SK-N-SH (cell line): Measurements from ENCODE around the gene DPF1. TPM values are rescaled to one million over a fixed set of nuclear protein-coding genes. Genes with fewer than 3 reads are reported as not detected.

Experiments used
- CTCF ChIA-PET: fragments of 300-600, 350-600 bp; formaldehyde crosslinking; extraction: SDS; loops from one replicate; lab custom pipeline; 2021; lab: Yijun Ruan, JAX
- POLR2A ChIA-PET: fragments of 350-600 bp; sonication (Branson Sonifier 250); formaldehyde crosslinking; extraction: SDS; loops from one replicate; lab custom pipeline; 2020; ENCODE audit warnings: antibody characterized with exemption, inconsistent platforms; lab: Yijun Ruan, JAX
- DNase-seq: peaks from one replicate; pipeline ENCODE4 v3.0.0; 2012
- H2AFZ ChIP-seq: fragments of 200-600 bp; sonication (generic); 2 replicates; pipeline ENCODE4 v1.8.1; 2016; ENCODE audit warnings: antibody characterized with exemption, mild to moderate bottlenecking, low read depth
- H3F3A ChIP-seq: fragments of 200-600 bp; sonication (generic); replicated peaks from 2 replicates; pipeline ENCODE3; 2016; ENCODE audit warnings: antibody characterized with exemption, mild to moderate bottlenecking; ENCODE audit not compliant: insufficient read depth
- H3K27ac ChIP-seq, 2 experiments: fragments of 200-500 bp in 1 of 2; fragments of 200-600 bp in 1 of 2; sonication (Bioruptor generic) in 1 of 2; sonication (generic), shearing (Covaris generic) in 1 of 2; 2 replicates each; pipeline versions ENCODE4 v1.5.1 to v1.6.1; 2014 to 2016; ENCODE audit warnings: low read depth in 2 of 2, inconsistent platforms in 1 of 2, low read length in 1 of 2, mild to moderate bottlenecking in 1 of 2, mixed read lengths in 1 of 2
- H3K27me3 ChIP-seq: fragments of 200-600 bp; sonication (generic), shearing (Covaris generic); 2 replicates; pipeline ENCODE4 v1.6.1; 2016; ENCODE audit warnings: mixed run types; ENCODE audit not compliant: insufficient read depth
- H3K36me3 ChIP-seq, 2 experiments: fragments of 200-500 bp in 1 of 2; fragments of 200-600 bp in 1 of 2; sonication (Bioruptor generic) in 1 of 2; sonication (generic) in 1 of 2; replicated peaks in 1 of 2; 2 replicates each; pipeline versions ENCODE3 to v1.5.1; 2014 to 2016; ENCODE audit warnings: low read length in 1 of 2, mild to moderate bottlenecking in 1 of 2; ENCODE audit not compliant: insufficient read depth in 2 of 2, control insufficient read depth in 1 of 2
- H3K4me1 ChIP-seq, 2 experiments: fragments of 200-500 bp in 1 of 2; fragments of 200-600 bp in 1 of 2; sonication (Bioruptor generic) in 1 of 2; sonication (generic), shearing (Covaris generic) in 1 of 2; 2 replicates each; pipeline versions ENCODE4 v1.5.1 to v1.6.1; 2014 to 2016; ENCODE audit warnings: low read depth in 1 of 2, low read length in 1 of 2, mixed run types in 1 of 2; ENCODE audit not compliant: insufficient read depth in 2 of 2, control insufficient read depth in 1 of 2
- H3K4me2 ChIP-seq: fragments of 200-600 bp; sonication (generic), shearing (Covaris generic); 2 replicates; pipeline ENCODE4 v1.6.1; 2017; ENCODE audit warnings: mixed run types
- H3K4me3 ChIP-seq, 2 experiments: fragments of 200-500 bp in 1 of 2; fragments of 200-600 bp in 1 of 2; sonication (Bioruptor generic) in 1 of 2; sonication (generic), shearing (Covaris generic) in 1 of 2; 2 replicates each; pipeline versions ENCODE4 v1.5.1 to v1.8.1; 2014 to 2016; ENCODE audit warnings: low read depth in 2 of 2, inconsistent platforms in 1 of 2, low read length in 1 of 2, mild to moderate bottlenecking in 1 of 2, mixed read lengths in 1 of 2, moderate library complexity in 1 of 2
- H3K79me2 ChIP-seq: fragments of 200-600 bp; sonication (generic); 2 replicates; pipeline ENCODE4 v1.8.1; 2017; ENCODE audit warnings: mild to moderate bottlenecking; ENCODE audit not compliant: insufficient read depth
- H3K9ac ChIP-seq: fragments of 200-600 bp; sonication (generic); 2 replicates; pipeline ENCODE4 v1.6.1; 2017; ENCODE audit warnings: mixed run types
- H3K9me2 ChIP-seq: fragments of 200-600 bp; sonication (generic); 2 replicates; pipeline ENCODE4 v1.6.1; 2017; ENCODE audit warnings: mixed run types
- H3K9me3 ChIP-seq: fragments of 200-600 bp; sonication (generic); 2 replicates; pipeline ENCODE4 v1.6.1; 2017; ENCODE audit warnings: mixed run types, mild to moderate bottlenecking, moderate library complexity
- H4K20me1 ChIP-seq: fragments of 200-600 bp; sonication (generic); 2 replicates; pipeline ENCODE4 v1.6.1; 2017; ENCODE audit warnings: mild to moderate bottlenecking, mixed run types; ENCODE audit not compliant: insufficient read depth
- ELF1 ChIP-seq: IDR thresholded peaks from 2 replicates; pipeline ENCODE4 v1.4.0; 2012
- EP300 ChIP-seq, 2 experiments: IDR thresholded peaks; 2 replicates each; pipeline versions ENCODE4 v1.4.0 to v1.6.1; 2012; ENCODE audit warnings: borderline replicate concordance in 1 of 2, low read depth in 1 of 2, low read length in 1 of 2
- EZH2phosphoT487 ChIP-seq: fragments of 200-600 bp; sonication (generic); IDR thresholded peaks from 2 replicates; pipeline ENCODE4 v1.6.1; 2017; ENCODE audit warnings: low read depth, mixed run types, mild to moderate bottlenecking, antibody characterized with exemption, moderate library complexity, borderline replicate concordance
- FOSL2 ChIP-seq: IDR thresholded peaks from 2 replicates; pipeline ENCODE4 v1.4.0; 2012; ENCODE audit warnings: low read depth, mild to moderate bottlenecking, moderate library complexity, borderline replicate concordance
- FOXJ3 ChIP-seq: sonication (generic); formaldehyde crosslinking; IDR thresholded peaks from 2 replicates; pipeline ENCODE4 v1.5.1; 2020; ENCODE audit warnings: mild to moderate bottlenecking, missing genetic modification reagents
- GATA2 ChIP-seq: sonication (generic); formaldehyde crosslinking; IDR thresholded peaks from 2 replicates; pipeline ENCODE4 v1.5.0; 2020; ENCODE audit warnings: mild to moderate bottlenecking, missing genetic modification reagents
- JUND ChIP-seq: IDR thresholded peaks from 2 replicates; pipeline ENCODE4 v1.4.0; 2012
- MEF2A ChIP-seq: IDR thresholded peaks from 2 replicates; pipeline ENCODE4 v1.4.0; 2012; ENCODE audit warnings: low read depth, borderline replicate concordance
- MXI1 ChIP-seq: IDR thresholded peaks from 2 replicates; pipeline ENCODE4 v1.6.1; 2012; ENCODE audit warnings: mild to moderate bottlenecking, low read depth, low read length, improper control_type of control experiment
- NFIC ChIP-seq: IDR thresholded peaks from 2 replicates; pipeline ENCODE4 v1.4.0; 2012; ENCODE audit warnings: borderline replicate concordance
- NRF1 ChIP-seq: IDR thresholded peaks from 2 replicates; pipeline ENCODE4 v1.6.1; 2012; ENCODE audit warnings: low read depth, mild to moderate bottlenecking, low read length
- RAD21 ChIP-seq: IDR thresholded peaks from 2 replicates; pipeline ENCODE4 v1.6.1; 2012; ENCODE audit warnings: mild to moderate bottlenecking, low read length
- RCOR1 ChIP-seq: fragments of 150-350 bp; IDR thresholded peaks from 2 replicates; pipeline ENCODE4 v1.6.1; 2017; ENCODE audit warnings: antibody characterized with exemption, low read length
- RFX5 ChIP-seq: IDR thresholded peaks from 2 replicates; pipeline ENCODE4 v1.6.1; 2012; ENCODE audit warnings: mild to moderate bottlenecking, improper control_type of control experiment, low read length
- SIN3A ChIP-seq: IDR thresholded peaks from 2 replicates; pipeline ENCODE4 v1.6.1; 2012; ENCODE audit warnings: low read depth, mild to moderate bottlenecking, low read length, moderate library complexity, borderline replicate concordance
- TCF12 ChIP-seq: IDR thresholded peaks from 2 replicates; pipeline ENCODE4 v1.4.0; 2012
- USF1 ChIP-seq: IDR thresholded peaks from 2 replicates; pipeline ENCODE4 v1.4.0; 2012; ENCODE audit warnings: low read depth, borderline replicate concordance
- ZBTB33 ChIP-seq: IDR thresholded peaks from 2 replicates; pipeline ENCODE4 v1.4.0; 2012; ENCODE audit warnings: low read depth, borderline replicate concordance
- WGBS: methylation state at CpG from one replicate; pipeline ENCODE4 v1.1.6; 2017; ENCODE audit warnings: low lambda C conversion rate; 5-methylcytosine and 5-hydroxymethylcytosine counted together
- polyA plus RNA-seq, 3 experiments: library from polyadenylated mRNA; depleted of rRNA; stranded (reverse); fragments of >200 nt; gene quantifications; 2 replicates each; pipeline ENCODE4 v1.2.3, GENCODE V29; 2012
- TF ChIP-seq, protein P1 (sequence below): IDR thresholded peaks from 2 replicates; pipeline ENCODE4 v1.6.1; 2012; ENCODE audit warnings: mild to moderate bottlenecking, low read depth, low read length, moderate library complexity

Gene DPF1
- polyA plus RNA-seq, 1 of the 3 experiments (the other 2 are of a cell fraction), result 4.8 TPM

- peaks cover 4 to 22% of the 10 kb centered on the region in 2 experiments; a peak in 1 of 4 replicates for H3K4me1 ChIP-seq
- 87% methylated on average over 10 of the region's 12 CpGs for WGBS
- CTCF ChIA-PET, result interaction anchor here (0.6 to 1.1 kb wide), 4 partner anchors 20 to 304 kb away, joined by 3 to 5 read pairs (median 3); no protein-coding TSS in a partner anchor
Observed at GRCh38 chr19:38207543-38207942, 16.5 kb downstream of the DPF1 start.

More at GRCh38 chr19:38207543-38207942, 16.5 kb downstream of the DPF1 start:
- H3K27me3 ChIP-seq, result no peaks in the 10 kb centered on the region
- H3K4me3 ChIP-seq, result no peak overlapping the region
- H3K4me2 ChIP-seq, result no peak overlapping the region
- H3K9ac ChIP-seq, result no peak overlapping the region
- H2AFZ ChIP-seq, result no peak overlapping the region
- no peaks in the 10 kb centered on the region for H3K9me2 ChIP-seq
- peaks cover 5% of the 10 kb centered on the region for H3F3A ChIP-seq
- H3K9me3 ChIP-seq, result no peaks in the 10 kb centered on the region
- H4K20me1 ChIP-seq, result no peaks in the 10 kb centered on the region
- no peak for DNase-seq
- no peaks in the 10 kb centered on the region for H3K79me2 ChIP-seq
- peaks cover 4 to 16% of the 10 kb centered on the region in 2 experiments for H3K36me3 ChIP-seq
- POLR2A ChIA-PET, result no interaction called here
- no peak overlapping the region for H3K27ac ChIP-seq
- TF ChIP-seq USF1 (no peak), FOXJ3 (no peak), RAD21 (no peak), MEF2A (no peak), MXI1 (no peak), JUND (no peak), RFX5 (no peak), ZBTB33 (no peak), GATA2 (CRISPR knock-in tag) (no peak), EZH2phosphoT487 (no peak), NRF1 (no peak), EP300 (IDR thresholded peaks at IDR 0.05; ENCODE audit: borderline replicate concordance in 1 of 2, low read depth in 1 of 2, low read length in 1 of 2) (no peak), FOSL2 (no peak), RCOR1 (no peak), TCF12 (no peak), SIN3A (no peak), NFIC (no peak), ELF1 (no peak)
- TF ChIP-seq, protein P1, sequence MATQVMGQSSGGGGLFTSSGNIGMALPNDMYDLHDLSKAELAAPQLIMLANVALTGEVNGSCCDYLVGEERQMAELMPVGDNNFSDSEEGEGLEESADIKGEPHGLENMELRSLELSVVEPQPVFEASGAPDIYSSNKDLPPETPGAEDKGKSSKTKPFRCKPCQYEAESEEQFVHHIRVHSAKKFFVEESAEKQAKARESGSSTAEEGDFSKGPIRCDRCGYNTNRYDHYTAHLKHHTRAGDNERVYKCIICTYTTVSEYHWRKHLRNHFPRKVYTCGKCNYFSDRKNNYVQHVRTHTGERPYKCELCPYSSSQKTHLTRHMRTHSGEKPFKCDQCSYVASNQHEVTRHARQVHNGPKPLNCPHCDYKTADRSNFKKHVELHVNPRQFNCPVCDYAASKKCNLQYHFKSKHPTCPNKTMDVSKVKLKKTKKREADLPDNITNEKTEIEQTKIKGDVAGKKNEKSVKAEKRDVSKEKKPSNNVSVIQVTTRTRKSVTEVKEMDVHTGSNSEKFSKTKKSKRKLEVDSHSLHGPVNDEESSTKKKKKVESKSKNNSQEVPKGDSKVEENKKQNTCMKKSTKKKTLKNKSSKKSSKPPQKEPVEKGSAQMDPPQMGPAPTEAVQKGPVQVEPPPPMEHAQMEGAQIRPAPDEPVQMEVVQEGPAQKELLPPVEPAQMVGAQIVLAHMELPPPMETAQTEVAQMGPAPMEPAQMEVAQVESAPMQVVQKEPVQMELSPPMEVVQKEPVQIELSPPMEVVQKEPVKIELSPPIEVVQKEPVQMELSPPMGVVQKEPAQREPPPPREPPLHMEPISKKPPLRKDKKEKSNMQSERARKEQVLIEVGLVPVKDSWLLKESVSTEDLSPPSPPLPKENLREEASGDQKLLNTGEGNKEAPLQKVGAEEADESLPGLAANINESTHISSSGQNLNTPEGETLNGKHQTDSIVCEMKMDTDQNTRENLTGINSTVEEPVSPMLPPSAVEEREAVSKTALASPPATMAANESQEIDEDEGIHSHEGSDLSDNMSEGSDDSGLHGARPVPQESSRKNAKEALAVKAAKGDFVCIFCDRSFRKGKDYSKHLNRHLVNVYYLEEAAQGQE, result no peak
- TF ChIP-seq, all 33 proteins: peak for 0
